Colonic mucosa (tissue), 4 donors: ENCODE measurements around the gene TYW1B. TPM values are rescaled to one million over a fixed set of nuclear protein-coding genes. Genes with fewer than 3 reads are reported as not detected.
A peak's percentile ranks its signal among the peaks of the same experiment; 100 is the strongest.
"Not testable (repeated sequence)": the region's sequence is repeated elsewhere in the genome, so short reads cannot be mapped to it uniquely, and the experiment has no call there.

ENCODE experiments used
- DNase-seq: peaks from one replicate; pipeline ENCODE4 v3.0.0-alpha.2; 2020
- H3K27ac ChIP-seq: fragments of 200-600 bp; one replicate; pipeline ENCODE4 v1.8.0; 2021
- H3K27me3 ChIP-seq: fragments of 200-600 bp; one replicate; pipeline ENCODE4 v1.8.0; 2021
- H3K36me3 ChIP-seq: fragments of 200-600 bp; one replicate; pipeline ENCODE4 v1.8.0; 2021
- H3K4me1 ChIP-seq: fragments of 200-600 bp; one replicate; pipeline ENCODE4 v1.8.0; 2021; ENCODE audit warnings: mild to moderate bottlenecking
- H3K4me3 ChIP-seq: fragments of 200-600 bp; one replicate; pipeline ENCODE4 v1.8.0; 2021
- H3K9ac ChIP-seq, 2 donors: one replicate each; pipeline ENCODE4 v1.7.0; 2013; ENCODE audit warnings: control low read depth in 2 of 2, low read depth in 2 of 2, low read length in 2 of 2
- H3K9me3 ChIP-seq: fragments of 200-600 bp; one replicate; pipeline ENCODE4 v1.8.0; 2021
- intact Hi-C: fragments of 100-400 bp; cut with DNase I; formaldehyde crosslinking; loops from one replicate; pipeline ENCODE4 v1.14.1; 2022
- total RNA-seq, 2 donors: library from RNA; stranded (reverse); fragmentation: NEBNext Ultra II Directional in 1 of 2; extraction: Animal tissue kit (Norgen Biotek cat#: 25700) in 1 of 2; gene quantifications; one replicate each; pipeline ENCODE4 v1.2.1, GENCODE V29; 2021
- donor health status: healthy.
- donor health status: DM: no; HTN: no; CAD: no.
- donor health status: DM: no; HTN: no; CAD: no.

TYW1B gene
- total RNA-seq, result 1 to 10 TPM; 1.9 to 8.9 TPM

DNA sequence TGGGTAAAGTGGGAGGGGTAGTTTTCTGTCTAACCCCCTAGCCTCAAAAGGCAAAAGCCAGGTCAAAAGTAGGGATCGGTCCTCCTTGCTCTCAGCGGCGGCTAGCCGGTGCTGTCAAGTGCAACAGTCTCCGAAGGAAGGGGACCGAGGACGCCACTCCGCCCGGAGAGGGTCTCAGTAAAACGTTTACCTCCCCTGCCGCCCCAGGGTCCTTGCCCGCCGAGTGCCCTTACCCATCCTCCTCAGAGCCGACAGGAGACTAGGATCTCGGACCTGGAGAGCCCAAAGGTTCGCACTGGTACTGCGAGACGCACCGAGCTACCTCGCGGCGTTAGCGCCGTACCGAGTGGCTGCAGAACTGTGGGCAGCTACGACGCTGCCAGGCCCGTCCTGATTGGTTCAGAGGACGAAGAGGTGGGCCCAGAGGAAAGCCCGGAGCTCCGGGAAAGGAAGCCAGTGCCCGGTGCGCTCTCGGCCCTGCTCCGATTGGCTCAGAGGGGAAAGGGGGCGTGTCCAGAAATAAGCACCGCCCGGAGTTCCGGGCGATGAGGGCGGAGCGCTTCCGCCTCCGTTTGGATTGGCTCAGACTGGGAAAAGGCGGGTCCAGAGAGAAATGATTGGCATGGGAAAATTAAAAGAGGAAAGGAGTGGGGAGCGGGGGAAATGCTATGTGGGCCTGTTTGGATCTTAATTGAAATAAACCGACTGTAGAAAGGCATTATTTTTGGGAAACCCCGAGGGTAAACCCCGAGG, at the start of gene TYW1B:
Gene TYW1B (minus strand): TSS at position 362 of the 753 bp plus-strand sequence. CDS start 125 bp downstream, at position 237.
- not testable (repeated sequence) for H3K36me3 ChIP-seq, H3K4me1 ChIP-seq, H3K9me3 ChIP-seq, H3K27me3 ChIP-seq
- Histone ChIP-seq H3K4me3 (peak within 1 kb of the TSS; percentile 79), H3K27ac (peak within 1 kb of the TSS; percentile 89), H3K9ac (peak within 1 kb of the TSS; percentile 69 to 75)
- DNase-seq, result peak; percentile 98
- intact Hi-C loops, result loop anchor here (5.0 kb wide), 1 partner anchor 89 kb away; no protein-coding TSS in a partner anchor

DNA sequence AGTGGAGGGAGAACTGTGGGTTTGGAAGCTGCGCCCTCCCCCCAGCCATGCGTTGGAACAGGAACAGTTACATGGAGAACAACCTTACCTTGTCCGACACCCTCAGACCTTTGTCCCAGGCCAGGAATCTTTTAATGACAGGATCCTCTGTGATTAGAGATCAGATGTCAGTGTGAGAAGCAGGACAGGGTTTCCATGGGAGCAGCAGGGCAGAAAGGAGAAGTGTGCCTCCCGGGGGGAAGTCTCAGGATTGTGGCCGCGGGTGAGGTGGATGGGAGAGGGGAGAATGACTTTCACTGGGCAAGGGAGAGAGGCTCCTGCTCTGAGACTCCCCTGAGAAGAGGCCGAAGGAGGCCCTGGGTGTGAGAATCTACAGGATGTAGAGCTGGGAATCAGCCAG, 39.6 kb upstream of the TYW1B start:
- H3K9me3 ChIP-seq, H3K4me3 ChIP-seq, intact Hi-C loops, H3K27me3 ChIP-seq, H3K27ac ChIP-seq, H3K4me1 ChIP-seq, H3K9ac ChIP-seq, DNase-seq, H3K36me3 ChIP-seq: not testable (repeated sequence)

GRCh38 chr7:72858846-72859400, 30.9 kb upstream of the TYW1B start:
- H3K4me3 ChIP-seq, H3K9ac ChIP-seq, H3K36me3 ChIP-seq, intact Hi-C loops, H3K4me1 ChIP-seq, H3K27me3 ChIP-seq, DNase-seq, H3K27ac ChIP-seq, H3K9me3 ChIP-seq: not testable (repeated sequence)

- DNase-seq, H3K9me3 ChIP-seq, H3K4me1 ChIP-seq, H3K4me3 ChIP-seq, H3K9ac ChIP-seq, H3K27me3 ChIP-seq, intact Hi-C loops, H3K27ac ChIP-seq, H3K36me3 ChIP-seq: not testable (repeated sequence)
These were observed 29.9 kb upstream of the TYW1B start for GRCh38 chr7:72857925-72858324.

DNA sequence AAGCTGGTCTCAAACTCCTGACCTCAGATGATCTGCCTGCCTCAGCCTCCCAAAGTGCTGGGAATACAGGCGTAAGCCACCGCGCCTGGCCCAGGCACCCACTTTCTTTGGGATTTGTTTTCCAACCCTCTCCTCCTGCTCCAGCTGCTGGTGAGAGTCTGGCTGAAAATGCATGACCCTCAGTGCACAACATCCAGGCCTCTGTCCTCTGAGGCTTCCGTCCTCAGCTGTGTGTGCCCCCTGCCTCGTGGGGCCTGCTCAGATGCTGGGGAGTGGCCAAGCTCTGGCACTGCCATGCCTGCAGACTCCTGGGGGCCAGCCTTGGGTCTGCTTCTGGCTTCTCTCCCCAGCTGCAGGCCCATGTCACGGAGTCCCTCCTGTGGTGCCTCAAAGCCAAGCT, 27.3 kb upstream of the TYW1B start:
- intact Hi-C loops, H3K9me3 ChIP-seq, H3K9ac ChIP-seq, H3K27ac ChIP-seq, H3K36me3 ChIP-seq, DNase-seq, H3K4me3 ChIP-seq, H3K27me3 ChIP-seq, H3K4me1 ChIP-seq: not testable (repeated sequence)

DNA sequence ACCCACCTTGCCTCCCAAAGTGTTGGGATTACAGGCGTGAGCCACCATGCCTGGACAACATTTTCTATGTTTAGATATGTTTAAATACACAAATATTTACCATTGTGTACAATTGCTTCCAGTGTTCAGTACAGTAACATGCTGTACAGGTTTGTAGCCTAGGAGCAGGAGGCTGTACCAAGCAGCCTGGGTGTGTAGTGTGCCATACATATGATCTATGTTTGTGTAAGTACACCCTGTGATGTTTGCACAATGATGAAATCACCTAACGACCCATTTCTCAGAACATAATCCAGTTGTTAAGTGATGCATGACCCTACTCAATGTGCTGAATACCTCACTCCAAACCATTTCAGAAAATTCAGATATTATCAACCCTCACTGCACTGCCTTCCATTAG, 24.9 kb upstream of the TYW1B start:
- H3K36me3 ChIP-seq, DNase-seq, H3K4me3 ChIP-seq, H3K27me3 ChIP-seq, intact Hi-C loops, H3K9ac ChIP-seq, H3K4me1 ChIP-seq, H3K27ac ChIP-seq, H3K9me3 ChIP-seq: not testable (repeated sequence)

- H3K27me3 ChIP-seq, H3K27ac ChIP-seq, H3K4me1 ChIP-seq, H3K9me3 ChIP-seq, H3K9ac ChIP-seq, H3K36me3 ChIP-seq, DNase-seq, intact Hi-C loops, H3K4me3 ChIP-seq: not testable (repeated sequence)
These were observed 22.7 kb upstream of the TYW1B start for GRCh38 chr7:72850746-72851145.

DNA sequence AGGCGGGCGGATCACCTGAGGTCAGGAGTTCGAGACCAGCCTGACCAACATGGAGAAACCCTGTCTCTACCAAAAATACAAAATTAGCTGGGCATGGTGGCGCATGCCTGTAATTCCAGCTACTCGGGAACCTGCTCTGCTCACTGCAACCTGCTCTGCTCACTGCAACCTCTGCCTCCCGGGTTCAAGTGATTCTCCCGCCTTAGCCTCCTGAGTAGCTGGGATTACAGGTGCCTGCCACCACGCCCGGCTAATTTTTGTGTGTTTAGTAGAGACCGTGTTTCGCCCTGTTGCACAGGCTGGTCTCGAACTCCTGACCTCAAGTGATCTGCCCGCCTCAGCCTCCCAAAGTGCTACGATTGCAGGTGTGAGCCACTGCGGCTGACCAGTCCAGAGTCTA, 16.1 kb upstream of the TYW1B start:
- H3K36me3 ChIP-seq, intact Hi-C loops, H3K4me1 ChIP-seq, DNase-seq, H3K27me3 ChIP-seq, H3K4me3 ChIP-seq, H3K27ac ChIP-seq, H3K9me3 ChIP-seq, H3K9ac ChIP-seq: not testable (repeated sequence)

DNA sequence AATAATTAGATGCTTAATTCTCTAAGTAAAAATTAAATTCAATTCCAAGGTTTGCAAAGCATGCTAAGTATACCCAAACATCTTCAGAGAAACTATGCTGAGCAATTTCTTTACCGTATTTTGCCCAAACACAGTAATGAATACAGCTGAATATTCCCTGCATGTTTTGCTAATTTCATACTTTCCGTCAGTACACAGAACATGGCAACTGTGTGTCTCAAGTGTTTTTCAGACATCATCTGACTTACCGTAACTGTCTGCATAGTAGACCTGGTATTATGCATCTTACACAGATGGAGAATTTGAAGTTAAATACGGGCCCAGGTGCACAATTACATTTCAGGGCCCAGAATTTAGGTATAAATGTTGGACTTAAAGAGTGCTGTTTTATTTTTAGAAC, 15.2 kb upstream of the TYW1B start:
- H3K36me3 ChIP-seq, H3K4me1 ChIP-seq, H3K27me3 ChIP-seq, H3K9ac ChIP-seq, H3K27ac ChIP-seq, DNase-seq, intact Hi-C loops, H3K9me3 ChIP-seq, H3K4me3 ChIP-seq: not testable (repeated sequence)

- H3K9ac ChIP-seq, intact Hi-C loops, H3K4me1 ChIP-seq, DNase-seq, H3K27me3 ChIP-seq, H3K9me3 ChIP-seq, H3K36me3 ChIP-seq, H3K4me3 ChIP-seq, H3K27ac ChIP-seq: not testable (repeated sequence)
These were observed 13.0 kb upstream of the TYW1B start for GRCh38 chr7:72840966-72841511.

GRCh38 chr7:72838315-72838714, 10.3 kb upstream of the TYW1B start:
- H3K27me3 ChIP-seq, H3K9me3 ChIP-seq, H3K36me3 ChIP-seq, H3K27ac ChIP-seq, intact Hi-C loops, H3K9ac ChIP-seq, H3K4me3 ChIP-seq, H3K4me1 ChIP-seq, DNase-seq: not testable (repeated sequence)

- H3K4me3 ChIP-seq, DNase-seq, H3K9me3 ChIP-seq, H3K36me3 ChIP-seq, H3K4me1 ChIP-seq, H3K27ac ChIP-seq, intact Hi-C loops, H3K9ac ChIP-seq, H3K27me3 ChIP-seq: not testable (repeated sequence)
These were observed 9.3 kb upstream of the TYW1B start for GRCh38 chr7:72837291-72837690.

- intact Hi-C loops, H3K4me1 ChIP-seq: not testable (repeated sequence)
These were observed 2.6 kb upstream of the TYW1B start for GRCh38 chr7:72830567-72830966.

More at GRCh38 chr7:72830567-72830966, 2.6 kb upstream of the TYW1B start:
- DNase-seq, H3K9ac ChIP-seq, H3K36me3 ChIP-seq, H3K27me3 ChIP-seq, H3K9me3 ChIP-seq: not testable (repeated sequence)
- Histone ChIP-seq H3K27ac (peak overlapping the region; percentile 89), H3K4me3 (peak overlapping the region; percentile 79)
